ENCODE data around the gene SYNDIG1L. TPM values are rescaled to one million over a fixed set of nuclear protein-coding genes. Genes with fewer than 3 reads are reported as not detected.

SYNDIG1L gene
- total RNA-seq, 2 experiments from 2014 or later = not detected

GRCh38 chr14:74425525-74426201, 347 bp downstream of the SYNDIG1L start:
- CTCF ChIA-PET = no interaction called here

GRCh38 chr14:74424606-74425005, 1.4 kb downstream of the SYNDIG1L start:
- no peaks in the 10 kb centered on the region for H3K9me3 Mint-ChIP-seq (ENCODE audit: insufficient read depth)
- H3K27me3 Mint-ChIP-seq (ENCODE audit: low read depth) = peaks cover 45% of the 10 kb centered on the region
- peaks cover 2% of the 10 kb centered on the region for H3K4me1 Mint-ChIP-seq (ENCODE audit: low read depth)
- no peak for ATAC-seq
- ChIA-PET CTCF (no interaction called here), POLR2A (no interaction called here)
- no peak overlapping the region for H3K27ac Mint-ChIP-seq
- no peak overlapping the region for H3K4me3 Mint-ChIP-seq
- no peak for DNase-seq
- no peaks in the 10 kb centered on the region for H3K36me3 Mint-ChIP-seq (ENCODE audit: low read depth)

More at GRCh38 chr14:74425525-74426201, 347 bp downstream of the SYNDIG1L start:
- Mint-ChIP-seq H3K9me3 (ENCODE audit: insufficient read depth) (no peaks in the 10 kb centered on the region), H3K27me3 (ENCODE audit: low read depth) (peaks cover 43% of the 10 kb centered on the region), H3K4me1 (ENCODE audit: low read depth) (peaks cover 2% of the 10 kb centered on the region), H3K36me3 (ENCODE audit: low read depth) (no peaks in the 10 kb centered on the region), H3K4me3 (no peak overlapping the region), H3K27ac (no peak overlapping the region)
- DNase-seq (peak; percentile 70), ATAC-seq (peak; percentile 88)
- POLR2A ChIA-PET = no interaction called here

- Mint-ChIP-seq H3K9me3 (ENCODE audit: insufficient read depth) (no peaks in the 10 kb centered on the region), H3K27me3 (ENCODE audit: low read depth) (peaks cover 36% of the 10 kb centered on the region), H3K4me1 (ENCODE audit: low read depth) (peaks cover 2% of the 10 kb centered on the region), H3K4me3 (no peak overlapping the region), H3K27ac (no peak overlapping the region), H3K36me3 (ENCODE audit: low read depth) (no peaks in the 10 kb centered on the region)
- no peak for ATAC-seq
- CTCF ChIA-PET = no interaction called here
- POLR2A ChIA-PET = no interaction called here
- no peak for DNase-seq
These were observed 2.8 kb downstream of the SYNDIG1L start for GRCh38 chr14:74423246-74423645.

- H3K36me3 Mint-ChIP-seq (ENCODE audit: low read depth) = no peaks in the 10 kb centered on the region
- no peak overlapping the region for H3K4me3 Mint-ChIP-seq
- no peak overlapping the region for H3K27ac Mint-ChIP-seq
- H3K27me3 Mint-ChIP-seq (ENCODE audit: low read depth) = peaks cover 30% of the 10 kb centered on the region
- DNase-seq (no peak), ATAC-seq (no peak)
- H3K4me1 Mint-ChIP-seq (ENCODE audit: low read depth) = peaks cover 2% of the 10 kb centered on the region
- POLR2A ChIA-PET = no interaction called here
- H3K9me3 Mint-ChIP-seq (ENCODE audit: insufficient read depth) = no peaks in the 10 kb centered on the region
- CTCF ChIA-PET = no interaction called here
These were observed 4.0 kb downstream of the SYNDIG1L start for GRCh38 chr14:74421981-74422380.

- CTCF ChIA-PET = no interaction called here
These were observed 6.9 kb downstream of the SYNDIG1L start for GRCh38 chr14:74419086-74419485.

GRCh38 chr14:74418031-74418430, 8.0 kb downstream of the SYNDIG1L start:
- CTCF ChIA-PET = no interaction called here
- no peaks in the 10 kb centered on the region for H3K9me3 Mint-ChIP-seq (ENCODE audit: insufficient read depth)
- H3K4me3 Mint-ChIP-seq = no peak overlapping the region
- POLR2A ChIA-PET = no interaction called here
- H3K4me1 Mint-ChIP-seq (ENCODE audit: low read depth) = no peaks in the 10 kb centered on the region
- H3K27ac Mint-ChIP-seq = no peak overlapping the region
- ATAC-seq (no peak), DNase-seq (no peak)
- H3K36me3 Mint-ChIP-seq (ENCODE audit: low read depth) = no peaks in the 10 kb centered on the region
- H3K27me3 Mint-ChIP-seq (ENCODE audit: low read depth) = peaks cover 22% of the 10 kb centered on the region

More at GRCh38 chr14:74419086-74419485, 6.9 kb downstream of the SYNDIG1L start:
- DNase-seq (no peak), ATAC-seq (no peak)
- Mint-ChIP-seq H3K4me3 (no peak overlapping the region), H3K27me3 (ENCODE audit: low read depth) (peaks cover 20% of the 10 kb centered on the region), H3K9me3 (ENCODE audit: insufficient read depth) (no peaks in the 10 kb centered on the region), H3K27ac (no peak overlapping the region), H3K36me3 (ENCODE audit: low read depth) (no peaks in the 10 kb centered on the region), H3K4me1 (ENCODE audit: low read depth) (no peaks in the 10 kb centered on the region)
- POLR2A ChIA-PET = interaction anchor here (0.9 kb wide), 1 partner anchor 12 kb away, joined by 4 read pairs; no protein-coding TSS in a partner anchor

GRCh38 chr14:74417611-74418010, 8.4 kb downstream of the SYNDIG1L start:
- CTCF ChIA-PET = interaction anchor here (1.0 kb wide), 1 partner anchor 31 kb away, joined by 3 read pairs; no protein-coding TSS in a partner anchor
- Mint-ChIP-seq H3K36me3 (ENCODE audit: low read depth) (no peaks in the 10 kb centered on the region), H3K9me3 (ENCODE audit: insufficient read depth) (no peaks in the 10 kb centered on the region), H3K27me3 (ENCODE audit: low read depth) (peaks cover 22% of the 10 kb centered on the region), H3K27ac (no peak overlapping the region), H3K4me1 (ENCODE audit: low read depth) (no peaks in the 10 kb centered on the region), H3K4me3 (no peak overlapping the region)
- ATAC-seq = no peak
- no peak for DNase-seq
- POLR2A ChIA-PET = no interaction called here

- no peak for ATAC-seq
- Mint-ChIP-seq H3K4me1 (ENCODE audit: low read depth) (no peaks in the 10 kb centered on the region), H3K36me3 (ENCODE audit: low read depth) (no peaks in the 10 kb centered on the region), H3K27ac (no peak overlapping the region), H3K4me3 (no peak overlapping the region), H3K27me3 (ENCODE audit: low read depth) (peaks cover 22% of the 10 kb centered on the region), H3K9me3 (ENCODE audit: insufficient read depth) (no peaks in the 10 kb centered on the region)
- CTCF ChIA-PET = interaction anchor here (1.0 kb wide), 1 partner anchor 32 kb away, joined by 3 read pairs; no protein-coding TSS in a partner anchor
- no peak for DNase-seq
- POLR2A ChIA-PET = no interaction called here
These were observed 8.8 kb downstream of the SYNDIG1L start for GRCh38 chr14:74417201-74417600.

GRCh38 chr14:74415115-74415437, 10.9 kb downstream of the SYNDIG1L start:
- H3K27ac Mint-ChIP-seq = no peak overlapping the region

GRCh38 chr14:74414403-74415114, 11.5 kb downstream of the SYNDIG1L start:
- no peaks in the 10 kb centered on the region for H3K9me3 Mint-ChIP-seq (ENCODE audit: insufficient read depth)
- CTCF ChIA-PET = interaction anchor here (0.6 kb wide), 1 partner anchor 16 kb away, joined by 3 read pairs; no protein-coding TSS in a partner anchor
- no peaks in the 10 kb centered on the region for H3K36me3 Mint-ChIP-seq (ENCODE audit: low read depth)
- H3K27ac Mint-ChIP-seq = no peak overlapping the region
- POLR2A ChIA-PET = interaction anchor here (1.0 kb wide), 1 partner anchor 12 kb away, joined by 3 read pairs; no protein-coding TSS in a partner anchor
- DNase-seq = no peak
- H3K27me3 Mint-ChIP-seq (ENCODE audit: low read depth) = peaks cover 11% of the 10 kb centered on the region
- ATAC-seq = no peak
- no peaks in the 10 kb centered on the region for H3K4me1 Mint-ChIP-seq (ENCODE audit: low read depth)
- H3K4me3 Mint-ChIP-seq = no peak overlapping the region

More at GRCh38 chr14:74415115-74415437, 10.9 kb downstream of the SYNDIG1L start:
- Mint-ChIP-seq H3K4me3 (no peak overlapping the region), H3K27me3 (ENCODE audit: low read depth) (peaks cover 11% of the 10 kb centered on the region), H3K9me3 (ENCODE audit: insufficient read depth) (no peaks in the 10 kb centered on the region), H3K4me1 (ENCODE audit: low read depth) (no peaks in the 10 kb centered on the region), H3K36me3 (ENCODE audit: low read depth) (no peaks in the 10 kb centered on the region)
- ChIA-PET POLR2A (no interaction called here), CTCF (interaction anchor here (0.6 kb wide), 1 partner anchor 15 kb away, joined by 3 read pairs; no protein-coding TSS in a partner anchor)
- no peak for ATAC-seq
- no peak for DNase-seq

- ChIA-PET POLR2A (interaction anchor here (1.0 kb wide), 1 partner anchor 11 kb away, joined by 3 read pairs; no protein-coding TSS in a partner anchor), CTCF (no interaction called here)
- Mint-ChIP-seq H3K9me3 (ENCODE audit: insufficient read depth) (no peaks in the 10 kb centered on the region), H3K4me1 (ENCODE audit: low read depth) (no peaks in the 10 kb centered on the region), H3K4me3 (no peak overlapping the region), H3K27ac (no peak overlapping the region), H3K27me3 (ENCODE audit: low read depth) (peaks cover 11% of the 10 kb centered on the region), H3K36me3 (ENCODE audit: low read depth) (no peaks in the 10 kb centered on the region)
- DNase-seq = no peak
- ATAC-seq = no peak
These were observed 12.4 kb downstream of the SYNDIG1L start for GRCh38 chr14:74413627-74414026.

- CTCF ChIA-PET = no interaction called here
- POLR2A ChIA-PET = no interaction called here
- ATAC-seq (no peak), DNase-seq (no peak)
- Mint-ChIP-seq H3K4me1 (ENCODE audit: low read depth) (no peaks in the 10 kb centered on the region), H3K27ac (no peak overlapping the region), H3K4me3 (no peak overlapping the region), H3K9me3 (ENCODE audit: insufficient read depth) (no peaks in the 10 kb centered on the region), H3K27me3 (ENCODE audit: low read depth) (peaks cover 11% of the 10 kb centered on the region), H3K36me3 (ENCODE audit: low read depth) (no peaks in the 10 kb centered on the region)
These were observed 13.3 kb downstream of the SYNDIG1L start for GRCh38 chr14:74412753-74413152.

Measured in activated CD8-positive, alpha-beta T cell treated with anti-CD3 and anti-CD28 coated beads, Interleukin-2, amount 10 ng/mL, durations not matched to agents 7 days and 5 days (primary cell).